Chondrocyte (in vitro differentiated cells): Measurements from ENCODE around the gene CMTM2. TPM values are rescaled to one million over a fixed set of nuclear protein-coding genes. Genes with fewer than 3 reads are reported as not detected.
A peak's percentile ranks its signal among the peaks of the same experiment; 100 is the strongest.

Source experiments
- DNase-seq: peaks from one replicate; pipeline ENCODE4 v3.0.0; 2021; ENCODE audit warnings: mixed read lengths, low spot score
- H3K27ac Mint-ChIP-seq: one replicate; pipeline ENCODE4 v1.8.0; 2021; ENCODE audit warnings: mild to moderate bottlenecking, moderate library complexity, mixed read lengths; ENCODE audit not compliant: unreplicated experiment
- H3K27me3 Mint-ChIP-seq: 2 replicates; pipeline ENCODE4 v1.8.0; 2021; ENCODE audit warnings: low read depth, mixed read lengths
- H3K36me3 Mint-ChIP-seq: 2 replicates; pipeline ENCODE4 v1.8.0; 2021; ENCODE audit warnings: low read depth, mixed read lengths
- H3K4me1 Mint-ChIP-seq: 2 replicates; pipeline ENCODE4 v1.8.0; 2021; ENCODE audit warnings: low read depth, mild to moderate bottlenecking, mixed read lengths
- H3K4me3 Mint-ChIP-seq: one replicate; pipeline ENCODE4 v1.8.0; 2021; ENCODE audit warnings: mild to moderate bottlenecking, moderate library complexity, mixed read lengths; ENCODE audit not compliant: unreplicated experiment
- H3K9me3 Mint-ChIP-seq: 2 replicates; pipeline ENCODE4 v1.8.0; 2021; ENCODE audit warnings: low read depth, mixed read lengths
- CTCF ChIP-seq: fragments of 200-600 bp; sonication (generic); IDR thresholded peaks from 2 replicates; pipeline ENCODE4 v1.5.0; 2021; ENCODE audit warnings: antibody characterized with exemption, mild to moderate bottlenecking, moderate library complexity
- total RNA-seq: library from RNA; stranded (reverse); gene quantifications from 3 replicates; pipeline ENCODE4 v1.2.1, GENCODE V29; 2021

The CMTM2 gene
- total RNA-seq, 1 donor from 2014 or later: not detected

GRCh38 chr16:66617728-66618127, 38.5 kb downstream of the CMTM2 start:
- no peak for DNase-seq
- no peak for TF ChIP-seq CTCF
- Mint-ChIP-seq H3K9me3 (no peaks in the 10 kb centered on the region), H3K4me1 (peaks cover 69% of the 10 kb centered on the region), H3K36me3 (peaks cover 5% of the 10 kb centered on the region), H3K27ac (peak overlapping the region; percentile 95), H3K27me3 (no peaks in the 10 kb centered on the region), H3K4me3 (no peak overlapping the region)

GRCh38 chr16:66618588-66619375, 39.5 kb downstream of the CMTM2 start:
- H3K4me3 Mint-ChIP-seq: no peak overlapping the region
- no peak for DNase-seq
- TF ChIP-seq CTCF: no peak
- no peaks in the 10 kb centered on the region for H3K9me3 Mint-ChIP-seq
- H3K4me1 Mint-ChIP-seq: peaks cover 75% of the 10 kb centered on the region
- no peaks in the 10 kb centered on the region for H3K27me3 Mint-ChIP-seq
- peak overlapping the region; percentile 95 for H3K27ac Mint-ChIP-seq
- peaks cover 6% of the 10 kb centered on the region for H3K36me3 Mint-ChIP-seq

- H3K27me3 Mint-ChIP-seq: no peaks in the 10 kb centered on the region
- peaks cover 6% of the 10 kb centered on the region for H3K36me3 Mint-ChIP-seq
- H3K4me1 Mint-ChIP-seq: peaks cover 70% of the 10 kb centered on the region
- DNase-seq: no peak
- no peak for TF ChIP-seq CTCF
- no peaks in the 10 kb centered on the region for H3K9me3 Mint-ChIP-seq
- H3K27ac Mint-ChIP-seq: peak overlapping the region; percentile 95
- H3K4me3 Mint-ChIP-seq: peak overlapping the region; percentile 26
These were observed 40.5 kb downstream of the CMTM2 start for GRCh38 chr16:66619534-66620428.

GRCh38 chr16:66620429-66620795, 41.1 kb downstream of the CMTM2 start:
- H3K36me3 Mint-ChIP-seq: peaks cover 6% of the 10 kb centered on the region

More at GRCh38 chr16:66620429-66620795, 41.1 kb downstream of the CMTM2 start:
- Mint-ChIP-seq H3K9me3 (no peaks in the 10 kb centered on the region), H3K27ac (peak overlapping the region; percentile 43), H3K27me3 (no peaks in the 10 kb centered on the region), H3K4me1 (peaks cover 64% of the 10 kb centered on the region), H3K4me3 (no peak overlapping the region)
- no peak for DNase-seq
- TF ChIP-seq CTCF: no peak
